Esophagus squamous epithelium (tissue), 4 donors: ENCODE data around the gene MSANTD7.

Source experiments
- POLR2A ChIP-seq, 4 donors: fragments of 450-650 bp; IDR thresholded peaks; one replicate each; pipeline ENCODE4 v1.6.1; 2017; ENCODE audit warnings: antibody characterized with exemption in 4 of 4, mild to moderate bottlenecking in 4 of 4, moderate library complexity in 3 of 4
- TF ChIP-seq, protein P1 (sequence below), 6 experiments: fragments of 450-650 bp in 4 of 6; fragments of 200-600 bp in 2 of 6; sonication (generic) in 2 of 6; IDR thresholded peaks; one replicate each; pipeline ENCODE4 v1.5.1; 2016 to 2019; ENCODE audit warnings: antibody characterized with exemption in 6 of 6, mild to moderate bottlenecking in 4 of 6, moderate library complexity in 4 of 6

GRCh38 chr10:14879928-14880193, 41.8 kb downstream of the MSANTD7 start:
- TF ChIP-seq, protein P1, sequence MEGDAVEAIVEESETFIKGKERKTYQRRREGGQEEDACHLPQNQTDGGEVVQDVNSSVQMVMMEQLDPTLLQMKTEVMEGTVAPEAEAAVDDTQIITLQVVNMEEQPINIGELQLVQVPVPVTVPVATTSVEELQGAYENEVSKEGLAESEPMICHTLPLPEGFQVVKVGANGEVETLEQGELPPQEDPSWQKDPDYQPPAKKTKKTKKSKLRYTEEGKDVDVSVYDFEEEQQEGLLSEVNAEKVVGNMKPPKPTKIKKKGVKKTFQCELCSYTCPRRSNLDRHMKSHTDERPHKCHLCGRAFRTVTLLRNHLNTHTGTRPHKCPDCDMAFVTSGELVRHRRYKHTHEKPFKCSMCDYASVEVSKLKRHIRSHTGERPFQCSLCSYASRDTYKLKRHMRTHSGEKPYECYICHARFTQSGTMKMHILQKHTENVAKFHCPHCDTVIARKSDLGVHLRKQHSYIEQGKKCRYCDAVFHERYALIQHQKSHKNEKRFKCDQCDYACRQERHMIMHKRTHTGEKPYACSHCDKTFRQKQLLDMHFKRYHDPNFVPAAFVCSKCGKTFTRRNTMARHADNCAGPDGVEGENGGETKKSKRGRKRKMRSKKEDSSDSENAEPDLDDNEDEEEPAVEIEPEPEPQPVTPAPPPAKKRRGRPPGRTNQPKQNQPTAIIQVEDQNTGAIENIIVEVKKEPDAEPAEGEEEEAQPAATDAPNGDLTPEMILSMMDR (IDR thresholded peaks at IDR 0.05), result no peak
- TF ChIP-seq POLR2A (IDR thresholded peaks at IDR 0.05), result no peak
